Natural killer cell (primary cell): ENCODE results near the gene MAD1L1. TPM values are rescaled to one million over a fixed set of nuclear protein-coding genes. Genes with fewer than 3 reads are reported as not detected.

Experiments used
- ATAC-seq, 3 donors: fragments of 150-1000 bp in 2 of 3; fragments of 200-7000 bp in 1 of 3; cut with Tn5 transposase; 1 replicate in 1 of 3; 2 replicates in 2 of 3; pipeline ENCODE4 v1.10.0; 2021; ENCODE audit warnings: mild to moderate bottlenecking in 2 of 3, moderate library complexity in 2 of 3
- DNase-seq, 2 donors: peaks; one replicate each; pipeline versions ENCODE4 v3.0.0 to v3.0.0-alpha.2; 2013 to 2021; ENCODE audit warnings: mixed read lengths in 1 of 2
- H3K27ac ChIP-seq: one replicate; pipeline ENCODE4 v1.5.1; 2013; ENCODE audit warnings: mild to moderate bottlenecking, low read length
- H3K27me3 ChIP-seq: one replicate; pipeline ENCODE4 v1.6.1; 2013; ENCODE audit warnings: low read length; ENCODE audit not compliant: control insufficient read depth, insufficient read depth
- H3K36me3 ChIP-seq: one replicate; pipeline ENCODE4 v1.6.1; 2013; ENCODE audit warnings: low read length; ENCODE audit not compliant: control insufficient read depth, insufficient read depth
- H3K4me1 ChIP-seq: one replicate; pipeline ENCODE4 v1.6.1; 2013; ENCODE audit warnings: low read length; ENCODE audit not compliant: control insufficient read depth, insufficient read depth
- H3K4me3 ChIP-seq: one replicate; pipeline ENCODE4 v1.5.1; 2013; ENCODE audit warnings: low read length
- H3K9me3 ChIP-seq: one replicate; pipeline ENCODE4 v1.6.1; 2013; ENCODE audit warnings: low read length; ENCODE audit not compliant: control insufficient read depth, insufficient read depth
- H3K27ac Mint-ChIP-seq, 2 donors: one replicate each; pipeline ENCODE4 v1.8.0; 2022; ENCODE audit warnings: mild to moderate bottlenecking in 2 of 2, mixed read lengths in 2 of 2, moderate library complexity in 1 of 2
- H3K27me3 Mint-ChIP-seq, 2 donors: one replicate each; pipeline ENCODE4 v1.8.0; 2022; ENCODE audit warnings: low read depth in 2 of 2, mixed read lengths in 2 of 2
- H3K36me3 Mint-ChIP-seq: one replicate; pipeline ENCODE4 v1.8.0; 2022; ENCODE audit warnings: mixed read lengths
- H3K4me1 Mint-ChIP-seq, 2 donors: one replicate each; pipeline ENCODE4 v1.8.0; 2022; ENCODE audit warnings: mixed read lengths in 2 of 2
- H3K4me3 Mint-ChIP-seq: one replicate; pipeline ENCODE4 v1.8.0; 2022; ENCODE audit warnings: mild to moderate bottlenecking, moderate library complexity, mixed read lengths
- H3K9me3 Mint-ChIP-seq, 2 donors: one replicate each; pipeline ENCODE4 v1.8.0; 2022; ENCODE audit warnings: mixed read lengths in 2 of 2
- WGBS: methylation state at CpG from one replicate; pipeline ENCODE4 v1.1.7; 2013; ENCODE audit warnings: missing lambda C conversion rate; ENCODE audit not compliant: insufficient coverage; 5-methylcytosine and 5-hydroxymethylcytosine counted together
- intact Hi-C: fragments of 100-400 bp; cut with micrococcal nuclease; formaldehyde crosslinking; loops from one replicate; pipeline ENCODE4 v1.14.2; 2022
- total RNA-seq, 4 donors: library from RNA; stranded (reverse); fragments of 120-200 nt in 1 of 4; gene quantifications; one replicate each; pipeline versions ENCODE4 v1.2.3 to v1.2.4, GENCODE V29; 2013 to 2022
- TF ChIP-seq, protein P1 (sequence below): fragments of 200-600 bp; IDR thresholded peaks from one replicate; pipeline ENCODE4 v1.8.0; 2022; ENCODE audit warnings: antibody characterized with exemption

Gene MAD1L1
- total RNA-seq, 3 donors from 2014 or later (not counting 1 experiment from before 2014, with no cell fraction given): 53.6 to 81.2 (median 77.4) TPM

DNA sequence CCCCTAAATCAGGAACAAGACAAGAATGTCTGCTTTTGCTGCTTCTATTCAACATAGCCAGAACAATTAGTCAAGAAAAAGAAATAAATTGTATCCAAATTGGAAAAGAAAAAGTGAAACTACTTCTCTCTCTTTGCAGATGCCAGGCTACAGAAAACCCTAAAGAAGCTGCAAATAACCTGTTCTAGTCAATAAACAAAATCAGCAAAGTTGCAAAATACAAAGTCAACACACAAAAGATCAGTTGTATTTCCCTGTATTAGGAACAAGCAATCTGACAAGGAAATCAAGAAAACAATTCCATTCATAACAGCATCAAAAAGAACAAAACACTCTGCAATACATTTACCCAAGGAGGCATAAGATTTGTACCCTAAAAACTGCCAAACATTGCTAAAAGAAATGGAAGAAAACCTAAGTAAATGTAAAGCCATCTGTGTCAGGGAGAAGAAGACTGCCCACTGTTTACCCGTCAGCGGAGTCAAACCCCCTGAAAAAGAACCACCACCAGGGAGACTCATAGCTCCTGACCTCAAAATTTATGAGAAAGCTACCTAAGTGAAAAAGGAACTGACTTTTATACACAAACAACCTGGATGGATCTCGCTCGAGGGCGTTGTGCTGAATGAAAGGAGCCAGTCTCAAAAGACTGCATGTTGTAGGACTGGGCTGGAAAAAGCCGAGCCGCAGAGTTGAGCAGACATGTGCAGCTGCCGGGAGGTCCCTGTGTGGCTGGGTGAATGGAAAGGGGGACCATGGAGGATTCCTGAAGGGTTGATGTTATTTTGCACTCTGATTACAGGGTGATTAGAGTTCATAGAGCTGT is 263.1 kb downstream of the MAD1L1 start:
- Mint-ChIP-seq H3K27ac (no peak overlapping the region), H3K9me3 (no peaks in the 10 kb centered on the region), H3K4me3 (no peak overlapping the region), H3K36me3 (peaks cover 14% of the 10 kb centered on the region), H3K27me3 (peaks cover 42 to 44% of the 10 kb centered on the region in 2 donors), H3K4me1 (peaks cover 39 to 44% of the 10 kb centered on the region in 2 donors)
- intact Hi-C loops: no loop called here
- Histone ChIP-seq H3K27ac (no peak overlapping the region), H3K27me3 (no peaks in the 10 kb centered on the region), H3K9me3 (no peaks in the 10 kb centered on the region), H3K4me1 (peaks cover 18% of the 10 kb centered on the region), H3K4me3 (no peak overlapping the region), H3K36me3 (no peaks in the 10 kb centered on the region)
- DNase-seq: no peak
- no peak for ATAC-seq
- TF ChIP-seq, protein P1, sequence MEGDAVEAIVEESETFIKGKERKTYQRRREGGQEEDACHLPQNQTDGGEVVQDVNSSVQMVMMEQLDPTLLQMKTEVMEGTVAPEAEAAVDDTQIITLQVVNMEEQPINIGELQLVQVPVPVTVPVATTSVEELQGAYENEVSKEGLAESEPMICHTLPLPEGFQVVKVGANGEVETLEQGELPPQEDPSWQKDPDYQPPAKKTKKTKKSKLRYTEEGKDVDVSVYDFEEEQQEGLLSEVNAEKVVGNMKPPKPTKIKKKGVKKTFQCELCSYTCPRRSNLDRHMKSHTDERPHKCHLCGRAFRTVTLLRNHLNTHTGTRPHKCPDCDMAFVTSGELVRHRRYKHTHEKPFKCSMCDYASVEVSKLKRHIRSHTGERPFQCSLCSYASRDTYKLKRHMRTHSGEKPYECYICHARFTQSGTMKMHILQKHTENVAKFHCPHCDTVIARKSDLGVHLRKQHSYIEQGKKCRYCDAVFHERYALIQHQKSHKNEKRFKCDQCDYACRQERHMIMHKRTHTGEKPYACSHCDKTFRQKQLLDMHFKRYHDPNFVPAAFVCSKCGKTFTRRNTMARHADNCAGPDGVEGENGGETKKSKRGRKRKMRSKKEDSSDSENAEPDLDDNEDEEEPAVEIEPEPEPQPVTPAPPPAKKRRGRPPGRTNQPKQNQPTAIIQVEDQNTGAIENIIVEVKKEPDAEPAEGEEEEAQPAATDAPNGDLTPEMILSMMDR: no peak
- 79% methylated on average over 8 of the region's 8 CpGs for WGBS

DNA sequence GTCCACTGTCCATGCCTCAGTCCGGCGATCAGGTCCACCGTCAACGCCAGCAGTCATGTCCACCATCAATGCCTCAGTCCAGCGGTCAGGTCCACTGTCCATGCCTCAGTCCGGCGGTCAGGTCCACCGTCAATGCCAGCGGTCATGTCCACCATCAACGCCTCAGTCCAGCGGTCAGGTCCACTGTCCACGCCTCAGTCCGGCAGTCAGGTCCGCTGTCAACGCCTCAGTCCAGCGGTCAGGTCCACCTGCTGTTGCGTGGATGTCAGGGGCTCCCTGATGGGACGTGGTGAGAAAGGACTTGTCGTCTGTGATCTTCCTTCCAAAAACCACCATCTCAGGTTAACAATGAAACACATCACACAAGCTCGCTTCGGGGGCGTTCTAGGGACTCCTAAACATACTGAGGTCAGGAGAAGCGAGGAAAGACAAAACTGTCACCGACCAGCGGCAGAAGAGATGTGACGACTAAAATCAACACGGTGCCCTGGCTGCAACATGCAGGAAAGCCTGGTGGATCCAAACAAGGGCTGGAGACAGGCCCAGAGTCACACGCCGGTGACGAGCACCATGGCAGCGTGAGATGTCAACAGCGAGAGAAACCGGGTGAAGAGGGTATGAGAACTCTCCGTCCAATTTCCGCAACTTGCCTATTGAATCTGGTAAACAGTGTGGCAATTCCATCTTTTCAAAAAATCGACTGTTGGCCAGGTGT is 264.2 kb downstream of the MAD1L1 start:
- Histone ChIP-seq H3K9me3 (no peaks in the 10 kb centered on the region), H3K27ac (no peak overlapping the region), H3K27me3 (no peaks in the 10 kb centered on the region), H3K4me3 (no peak overlapping the region), H3K4me1 (peaks cover 18% of the 10 kb centered on the region), H3K36me3 (no peaks in the 10 kb centered on the region)
- no peak overlapping the region for H3K4me3 Mint-ChIP-seq
- no peak overlapping the region for H3K27ac Mint-ChIP-seq
- intact Hi-C loops: no loop called here
- H3K4me1 Mint-ChIP-seq: peaks cover 34 to 37% of the 10 kb centered on the region in 2 donors
- TF ChIP-seq, protein P1: no peak
- peaks cover 8% of the 10 kb centered on the region for H3K36me3 Mint-ChIP-seq
- no peak for DNase-seq
- H3K9me3 Mint-ChIP-seq: no peaks in the 10 kb centered on the region
- ATAC-seq: no peak
- 97% methylated on average over 36 of the region's 36 CpGs for WGBS
- H3K27me3 Mint-ChIP-seq: peaks cover 35 to 36% of the 10 kb centered on the region in 2 donors

DNA sequence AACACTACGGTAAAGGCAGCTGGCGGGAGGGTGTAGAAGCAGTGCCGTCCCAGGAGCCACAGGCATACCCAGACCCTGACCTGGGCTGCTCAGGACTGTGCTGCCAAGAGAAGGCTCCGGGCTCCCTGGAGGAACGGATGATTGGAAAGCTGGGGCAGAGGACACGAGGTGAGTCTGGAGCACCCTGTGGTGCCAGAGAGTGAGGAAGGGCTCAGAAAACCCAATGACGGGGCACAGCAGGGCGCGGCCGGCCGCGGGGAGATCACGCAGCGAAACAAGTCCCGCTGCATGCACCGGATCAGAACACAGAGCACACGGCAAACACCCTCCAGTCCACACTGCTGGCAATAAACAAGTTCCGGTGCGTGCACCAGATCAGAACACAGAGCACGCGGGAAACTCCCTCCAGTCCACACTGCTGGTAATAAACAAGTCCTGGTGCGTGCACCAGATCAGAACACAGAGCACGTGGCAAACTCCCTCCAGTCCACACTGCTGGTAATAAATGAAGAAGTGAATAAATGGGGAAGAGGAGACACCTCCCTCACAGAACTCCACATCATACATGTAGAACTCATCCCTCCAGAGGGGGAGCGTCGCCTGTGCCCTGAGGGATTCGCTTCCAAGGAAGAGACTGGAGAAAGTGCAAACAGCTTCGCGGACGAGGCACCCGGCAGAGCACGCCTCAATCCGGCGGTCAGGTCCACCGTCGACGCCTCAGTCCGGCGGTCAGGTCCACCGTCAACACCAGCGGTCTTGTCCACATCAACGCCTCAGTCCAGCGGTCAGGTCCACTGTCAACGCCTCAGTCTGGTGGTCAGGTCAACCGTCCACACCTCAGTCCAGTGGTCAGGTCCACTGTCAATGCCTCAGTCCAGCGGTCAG is 265.0 kb downstream of the MAD1L1 start:
- H3K27me3 Mint-ChIP-seq: peaks cover 35 to 36% of the 10 kb centered on the region in 2 donors
- H3K36me3 Mint-ChIP-seq: peaks cover 8% of the 10 kb centered on the region
- 96% methylated on average over 43 of the region's 45 CpGs for WGBS
- Histone ChIP-seq H3K4me3 (no peak overlapping the region), H3K9me3 (peaks cover 1% of the 10 kb centered on the region), H3K27ac (no peak overlapping the region), H3K27me3 (no peaks in the 10 kb centered on the region), H3K36me3 (no peaks in the 10 kb centered on the region), H3K4me1 (peaks cover 12% of the 10 kb centered on the region)
- H3K9me3 Mint-ChIP-seq: no peaks in the 10 kb centered on the region
- no peak for DNase-seq
- TF ChIP-seq, protein P1: no peak
- H3K4me1 Mint-ChIP-seq: peaks cover 28 to 30% of the 10 kb centered on the region in 2 donors
- no peak overlapping the region for H3K4me3 Mint-ChIP-seq
- H3K27ac Mint-ChIP-seq: no peak overlapping the region
- no peak for ATAC-seq
- intact Hi-C loops: no loop called here
